HEK293 (cell line): Measurements from ENCODE around the gene SVOPL.

Experiments used
- CTCF ChIP-seq: fragments of 450-650 bp; formaldehyde crosslinking; IDR thresholded peaks from 2 replicates; pipeline ENCODE4 v1.5.1; 2016; ENCODE audit warnings: missing biosample characterization, missing genetic modification characterization
- MZF1 ChIP-seq: fragments of 450-650 bp; formaldehyde crosslinking; IDR thresholded peaks from 2 replicates; pipeline ENCODE4 v1.5.1; 2017; ENCODE audit warnings: missing biosample characterization, missing genetic modification characterization, borderline replicate concordance
- PRDM10 ChIP-seq: fragments of 450-650 bp; formaldehyde crosslinking; IDR thresholded peaks from 2 replicates; pipeline ENCODE4 v1.5.1; 2016; ENCODE audit warnings: missing biosample characterization, missing genetic modification characterization
- REST ChIP-seq: fragments of 450-650 bp; formaldehyde crosslinking; IDR thresholded peaks from 2 replicates; pipeline ENCODE4 v1.5.1; 2016; ENCODE audit warnings: missing biosample characterization, missing genetic modification characterization
- TCF7L2 ChIP-seq: IDR thresholded peaks from 2 replicates; pipeline ENCODE4 v1.6.1; 2011; ENCODE audit warnings: low read depth, mild to moderate bottlenecking, inconsistent platforms, low read length, moderate library complexity, borderline replicate concordance
- ZBTB7A ChIP-seq: fragments of 450-650 bp; formaldehyde crosslinking; IDR thresholded peaks from 2 replicates; pipeline ENCODE4 v1.5.1; 2016; ENCODE audit warnings: low read depth, missing biosample characterization, missing genetic modification characterization
- ZFP3 ChIP-seq: fragments of 450-650 bp; formaldehyde crosslinking; IDR thresholded peaks from 2 replicates; pipeline ENCODE4 v1.5.1; 2016; ENCODE audit warnings: low read depth, missing biosample characterization, missing genetic modification characterization

GRCh38 chr7:138632826-138633602, 68.1 kb downstream of the SVOPL start:
- no peak for TF ChIP-seq CTCF (tag by site-specific recombination)
- TF ChIP-seq PRDM10 (tag by site-specific recombination) = no peak
- no peak for TF ChIP-seq TCF7L2
- TF ChIP-seq ZBTB7A (tag by site-specific recombination) = no peak
- no peak for TF ChIP-seq MZF1 (tag by site-specific recombination)
- TF ChIP-seq ZFP3 (tag by site-specific recombination) = no peak
- no peak for TF ChIP-seq REST (tag by site-specific recombination)
